K562 (cell line): ENCODE data around the gene PDGFC. TPM values are rescaled to one million over a fixed set of nuclear protein-coding genes. Genes with fewer than 3 reads are reported as not detected.

Experiments used
- ATAC-seq: fragments of 200-7000 bp; cut with Tn5 transposase; 3 replicates; pipeline ENCODE4 v1.9.1; 2020; ENCODE audit warnings: moderate library complexity
- BruUV-seq: library from RNA; stranded (reverse); fragments of 400-500 nt; replicated peaks from 2 replicates; lab custom pipeline; 2021; lab: Mats Ljungman, UMichigan
- CTCF ChIA-PET: fragments of 300-600 bp; formaldehyde crosslinking; extraction: SDS; loops from one replicate; lab custom pipeline; 2021; ENCODE audit warnings: low intra/inter-chr PET ratio; lab: Yijun Ruan, JAX
- POLR2A ChIA-PET: fragments of 300-600, 350-650 bp; sonication (Branson Sonifier 250); formaldehyde crosslinking; extraction: SDS; loops from one replicate; lab custom pipeline; 2021; ENCODE audit warnings: antibody characterized with exemption, inconsistent platforms; lab: Yijun Ruan, JAX
- DNase-seq, 4 experiments: peaks; one replicate each; pipeline versions ENCODE4 v3.0.0 to v3.0.0-alpha.2; 2011 to 2018; ENCODE audit warnings: low spot score in 3 of 4, mixed read lengths in 3 of 4; ENCODE audit errors: extremely low read depth in 1 of 4
- FAIRE-seq: peaks from 2 replicates; lab custom pipeline; 2011; peaks lifted over from hg19 to GRCh38; lab: Jason Lieb, UNC
- H2AFZ ChIP-seq: 2 replicates; pipeline ENCODE4 v1.6.0; 2011; ENCODE audit warnings: low read depth, low read length, control low read depth, inconsistent platforms
- H3K27ac ChIP-seq: fragments of 200-600 bp; 3 replicates; pipeline ENCODE4 v1.8.0; 2011; ENCODE audit warnings: low read depth, mild to moderate bottlenecking, control low read depth, inconsistent platforms, low read length, moderate library complexity, mixed read lengths; ENCODE audit errors: extremely low read depth
- H3K27me3 ChIP-seq, 2 experiments: fragments of 300-600 bp in 1 of 2; 2 replicates in 1 of 2; 3 replicates in 1 of 2; pipeline versions ENCODE4 v1.6.0 to v1.8.0; 2011; ENCODE audit warnings: inconsistent platforms in 2 of 2, low read length in 2 of 2, mild to moderate bottlenecking in 1 of 2, mixed read lengths in 1 of 2, moderate library complexity in 1 of 2; ENCODE audit not compliant: control insufficient read depth in 2 of 2, insufficient read depth in 2 of 2
- H3K36me3 ChIP-seq: fragments of 300-600 bp; 3 replicates; pipeline ENCODE4 v1.8.0; 2011; ENCODE audit warnings: mild to moderate bottlenecking, low read length, inconsistent platforms; ENCODE audit not compliant: control insufficient read depth, insufficient read depth
- H3K4me1 ChIP-seq, 2 experiments: fragments of 200-600 bp in 1 of 2; replicated peaks in 1 of 2; 2 replicates in 1 of 2; 3 replicates in 1 of 2; pipeline versions ENCODE4 v1.5.1 to v1.8.0; 2011; ENCODE audit warnings: inconsistent platforms in 2 of 2, low read length in 2 of 2, mild to moderate bottlenecking in 1 of 2, mixed read lengths in 1 of 2, moderate library complexity in 1 of 2; ENCODE audit not compliant: control insufficient read depth in 2 of 2, insufficient read depth in 2 of 2
- H3K4me2 ChIP-seq: 2 replicates; pipeline ENCODE4 v1.6.1; 2011; ENCODE audit warnings: low read length, control low read depth, inconsistent platforms, mixed read lengths; ENCODE audit not compliant: insufficient read depth
- H3K4me3 ChIP-seq: fragments of 200-600 bp; sonication (generic), shearing (Covaris generic); 2 replicates; pipeline ENCODE4 v1.5.1; 2016; ENCODE audit warnings: control low read depth, inconsistent platforms
- H3K79me2 ChIP-seq: fragments of 200-600 bp; 3 replicates; pipeline ENCODE4 v1.8.0; 2011; ENCODE audit warnings: low read length, inconsistent platforms; ENCODE audit not compliant: control insufficient read depth, insufficient read depth
- H3K9ac ChIP-seq, 2 experiments: 2 replicates each; pipeline versions ENCODE4 v1.6.0 to v1.6.1; 2011; ENCODE audit warnings: low read depth in 2 of 2, low read length in 2 of 2, control low read depth in 1 of 2, inconsistent platforms in 1 of 2, mild to moderate bottlenecking in 1 of 2, mixed read lengths in 1 of 2; ENCODE audit not compliant: insufficient read depth in 1 of 2
- H3K9me1 ChIP-seq: one replicate; pipeline ENCODE4 v1.6.0; 2011; ENCODE audit warnings: inconsistent platforms, mild to moderate bottlenecking, low read length, moderate library complexity; ENCODE audit not compliant: control insufficient read depth, insufficient read depth
- H3K9me3 ChIP-seq: replicated peaks from 2 replicates; pipeline ENCODE4 v1.5.1; 2011; ENCODE audit warnings: low read depth, low read length, inconsistent platforms; ENCODE audit not compliant: control insufficient read depth, insufficient read depth
- H4K20me1 ChIP-seq: replicated peaks from 2 replicates; pipeline ENCODE4 v1.6.1; 2011; ENCODE audit warnings: low read length, inconsistent platforms, mixed read lengths; ENCODE audit not compliant: control insufficient read depth, insufficient read depth
- EGR1 ChIP-seq: fragments of 450-650 bp; conservative IDR thresholded peaks from 2 replicates; pipeline ENCODE4 v1.6.1; 2017; ENCODE audit warnings: mild to moderate bottlenecking
- FUS ChIP-seq: fragments of 200-400 bp; formaldehyde crosslinking; optimal IDR thresholded peaks from 2 replicates; pipeline ENCODE3; 2017; ENCODE audit warnings: low read depth, low read length
- GABPA ChIP-seq: fragments of 200-800 bp; sonication (Bioruptor generic); conservative IDR thresholded peaks from 2 replicates; pipeline ENCODE4 v1.6.1; 2016; ENCODE audit warnings: low read depth, missing genetic modification characterization, missing compliant biosample characterization
- POLR3A ChIP-seq: IDR thresholded peaks from 2 replicates; pipeline ENCODE4 v1.6.1; 2011; ENCODE audit warnings: borderline replicate concordance, mild to moderate bottlenecking, moderate library complexity; ENCODE audit not compliant: insufficient read length, insufficient read depth; ENCODE audit errors: extremely low read depth
- TOE1 ChIP-seq, 2 experiments: fragments of 450-650 bp in 1 of 2; sonication (generic) in 1 of 2; formaldehyde crosslinking in 1 of 2; IDR thresholded peaks; 2 replicates each; pipeline versions ENCODE4 v1.7.1 to v1.8.0; 2016 to 2022; ENCODE audit warnings: borderline replicate concordance in 2 of 2, mild to moderate bottlenecking in 2 of 2, antibody characterized with exemption in 1 of 2, inconsistent platforms in 1 of 2, low read depth in 1 of 2, missing genetic modification reagents in 1 of 2, moderate library complexity in 1 of 2
- ZBTB2 ChIP-seq: fragments of 450-650 bp; IDR thresholded peaks from 2 replicates; pipeline ENCODE4 v1.6.1; 2016; ENCODE audit warnings: antibody characterized with exemption
- ZNF253 ChIP-seq: fragments of 250-450 bp; sonication (Bioruptor Pico); conservative IDR thresholded peaks from 2 replicates; pipeline ENCODE4 v1.6.1; 2021; ENCODE audit warnings: mild to moderate bottlenecking
- ZNF347 ChIP-seq: fragments of 450-650 bp; formaldehyde crosslinking; IDR thresholded peaks from 2 replicates; pipeline ENCODE4 v1.4.0; 2020; ENCODE audit warnings: low read depth, mild to moderate bottlenecking, moderate library complexity
- ZNF518B ChIP-seq: fragments of 250-450 bp; sonication (Bioruptor Pico); IDR thresholded peaks from 2 replicates; pipeline ENCODE4 v1.5.0; 2021; ENCODE audit warnings: mild to moderate bottlenecking, moderate library complexity
- ZNF785 ChIP-seq: fragments of 250-450 bp; sonication (Bioruptor Pico); IDR thresholded peaks from 2 replicates; pipeline ENCODE4 v1.4.0; 2020; ENCODE audit warnings: mild to moderate bottlenecking
- WGBS: fragments of 100-300 bp; shearing (Covaris generic); methylation state at CpG from one replicate; pipeline ENCODE4 v1.1.6; 2016; ENCODE audit warnings: low coverage, mixed read lengths; ENCODE audit not compliant: insufficient coverage; ENCODE audit errors: missing lambda C conversion rate; 5-methylcytosine and 5-hydroxymethylcytosine counted together
- in situ Hi-C: fragments of 300-500 bp; cut with MboI; formaldehyde crosslinking; loops from 4 replicates; pipeline ENCODE4 v1.15.0; 2018; ENCODE audit warnings: inconsistent platforms, mixed read lengths
- intact Hi-C: fragments of 100-400 bp; cut with micrococcal nuclease; formaldehyde crosslinking; loops from 2 replicates; pipeline ENCODE4 v1.14.2; 2022
- polyA plus RNA-seq, 8 experiments: library from polyadenylated mRNA; depleted of rRNA in 4 of 8; stranded (reverse) in 5 of 8; unstranded in 3 of 8; fragments of >200 nt; fragmentation: Nextera tagmentation in 2 of 8; fragmentation: Illumina TruSeq in 1 of 8; extraction: Ambion mirVana in 2 of 8; extraction: Trizol in 1 of 8; gene quantifications; 2 replicates each; pipeline versions ENCODE4 v1.2.1 to v1.2.3, GENCODE V29; 2011 to 2014; ENCODE audit warnings: inconsistent platforms in 1 of 8, missing spikeins in 1 of 8
- total RNA-seq, 7 experiments: library from RNA; depleted of rRNA in 6 of 7; stranded (reverse); fragments of >200 nt in 6 of 7; fragmentation: Illumina TruSeq in 2 of 7; extraction: Trizol in 2 of 7; gene quantifications; 2 replicates each; pipeline versions ENCODE4 v1.2.1 to v1.2.3, GENCODE V29; 2011 to 2021; ENCODE audit warnings: low replicate concordance in 1 of 7

The PDGFC gene
- total and polyA plus RNA-seq, 9 of the 15 experiments (the other 6 are each of a cell fraction or from before 2014, with no cell fraction given) = not detected

GRCh38 chr4:156913234-156913633 lies 58.4 kb downstream of the PDGFC start:
- POLR2A ChIA-PET = no interaction called here
- no peak for FAIRE-seq
- Histone ChIP-seq H3K4me1 (no peaks in the 10 kb centered on the region), H3K36me3 (no peaks in the 10 kb centered on the region), H3K9ac (no peak overlapping the region), H3K4me2 (no peak overlapping the region), H4K20me1 (no peaks in the 10 kb centered on the region), H2AFZ (no peak overlapping the region), H3K9me1 (no peaks in the 10 kb centered on the region), H3K27ac (no peak overlapping the region), H3K9me3 (no peaks in the 10 kb centered on the region), H3K4me3 (no peak overlapping the region), H3K79me2 (no peaks in the 10 kb centered on the region), H3K27me3 (no peaks in the 10 kb centered on the region)
- TF ChIP-seq ZNF785 (CRISPR knock-in tag) (no peak), ZNF253 (CRISPR knock-in tag) (no peak), FUS (no peak), EGR1 (no peak), POLR3A (no peak), GABPA (tag) (no peak), TOE1 (IDR thresholded peaks at IDR 0.05; ENCODE audit: borderline replicate concordance) (no peak), TOE1 (CRISPR knock-in tag; IDR thresholded peaks at IDR 0.05; ENCODE audit: borderline replicate concordance, low read depth) (no peak), ZNF518B (CRISPR knock-in tag) (no peak), ZBTB2 (no peak), ZNF347 (CRISPR knock-in tag) (no peak)
- no peak for DNase-seq
- CTCF ChIA-PET = no interaction called here
- in situ Hi-C loops = no loop called here
- intact Hi-C loops = no loop called here
- no peak for ATAC-seq
- BruUV-seq = no TSS peak
- 0% methylated on average over 4 of the region's 4 CpGs for WGBS
